A673 (cell line): Measurements from ENCODE around the gene TMEM126B. TPM values are rescaled to one million over a fixed set of nuclear protein-coding genes. Genes with fewer than 3 reads are reported as not detected.
"Not testable (repeated sequence)": the region's sequence is repeated elsewhere in the genome, so short reads cannot be mapped to it uniquely, and the experiment has no call there.

Experiments
- BruUV-seq: library from RNA; stranded (reverse); fragments of 400-500 nt; replicated peaks from 2 replicates; lab custom pipeline; 2021; lab: Mats Ljungman, UMichigan
- CTCF ChIA-PET: fragments of 300-600 bp; sonication (Branson Sonifier 250); formaldehyde crosslinking; loops from one replicate; lab custom pipeline; 2022; ENCODE audit warnings: antibody characterized with exemption; lab: Charles Lee
- POLR2A ChIA-PET: fragments of 300-600 bp; sonication (Branson Sonifier 250); formaldehyde crosslinking; loops from one replicate; lab custom pipeline; 2022; ENCODE audit warnings: antibody characterized with exemption; ENCODE audit not compliant: low non-redundant PET; lab: Charles Lee
- DNase-seq: peaks from one replicate; pipeline ENCODE4 v3.0.0-alpha.2; 2015; ENCODE audit warnings: low spot score
- H3K27ac ChIP-seq: fragments of 200-600 bp; sonication (generic); 2 replicates; pipeline ENCODE4 v1.5.1; 2016; ENCODE audit warnings: mixed run types, low read depth, mild to moderate bottlenecking, mixed read lengths, antibody characterized with exemption, low read length; ENCODE audit not compliant: poor library complexity, severe bottlenecking
- H3K27me3 ChIP-seq: fragments of 200-600 bp; sonication (generic); replicated peaks from 2 replicates; pipeline ENCODE4 v1.6.1; 2017; ENCODE audit warnings: mixed run types, low read depth, mild to moderate bottlenecking, mixed read lengths, antibody characterized with exemption, low read length; ENCODE audit not compliant: insufficient read depth, poor library complexity
- H3K36me3 ChIP-seq: fragments of 200-600 bp; sonication (generic); 2 replicates; pipeline ENCODE4 v1.6.1; 2016; ENCODE audit warnings: mixed run types, mild to moderate bottlenecking, mixed read lengths, antibody characterized with exemption, low read length; ENCODE audit not compliant: insufficient read depth, poor library complexity, severe bottlenecking
- H3K4me1 ChIP-seq: fragments of 200-600 bp; sonication (generic); 2 replicates; pipeline ENCODE4 v1.6.1; 2017; ENCODE audit warnings: mixed run types, mild to moderate bottlenecking, mixed read lengths, antibody characterized with exemption, low read length; ENCODE audit not compliant: insufficient read depth, poor library complexity, severe bottlenecking
- H3K4me3 ChIP-seq: fragments of 200-600 bp; sonication (generic); 2 replicates; pipeline ENCODE4 v1.5.1; 2016; ENCODE audit warnings: low read depth, mixed run types, mild to moderate bottlenecking, mixed read lengths, low read length; ENCODE audit not compliant: poor library complexity, severe bottlenecking
- H3K9me3 ChIP-seq: fragments of 200-600 bp; sonication (generic); 2 replicates; pipeline ENCODE4 v1.6.1; 2016; ENCODE audit warnings: mixed run types, low read depth, mild to moderate bottlenecking, mixed read lengths, antibody characterized with exemption, low read length; ENCODE audit not compliant: poor library complexity, severe bottlenecking
- EZH2 ChIP-seq: fragments of 200-600 bp; sonication (generic); IDR thresholded peaks from 2 replicates; pipeline ENCODE4 v1.6.1; 2017; ENCODE audit warnings: borderline replicate concordance, low read depth, mild to moderate bottlenecking, mixed read lengths, antibody characterized with exemption, low read length; ENCODE audit not compliant: poor library complexity, severe bottlenecking
- intact Hi-C: fragments of 100-400 bp; cut with micrococcal nuclease; formaldehyde crosslinking; loops from one replicate; pipeline ENCODE4 v1.10.0; 2022; ENCODE audit not compliant: unreplicated experiment
- total RNA-seq: library from RNA; stranded (reverse); gene quantifications from 2 replicates; pipeline ENCODE4 v1.2.3, GENCODE V29; 2021
- TF ChIP-seq, protein P1 (sequence below): fragments of 300-800, 200-600 bp; sonication (generic); conservative IDR thresholded peaks from 2 replicates; pipeline ENCODE4 v1.5.1; 2017; ENCODE audit warnings: low read depth, mild to moderate bottlenecking, antibody characterized with exemption, low read length, moderate library complexity, mixed read lengths

Gene TMEM126B
- total RNA-seq, 1 experiment from 2014 or later: 80.5 TPM

DNA sequence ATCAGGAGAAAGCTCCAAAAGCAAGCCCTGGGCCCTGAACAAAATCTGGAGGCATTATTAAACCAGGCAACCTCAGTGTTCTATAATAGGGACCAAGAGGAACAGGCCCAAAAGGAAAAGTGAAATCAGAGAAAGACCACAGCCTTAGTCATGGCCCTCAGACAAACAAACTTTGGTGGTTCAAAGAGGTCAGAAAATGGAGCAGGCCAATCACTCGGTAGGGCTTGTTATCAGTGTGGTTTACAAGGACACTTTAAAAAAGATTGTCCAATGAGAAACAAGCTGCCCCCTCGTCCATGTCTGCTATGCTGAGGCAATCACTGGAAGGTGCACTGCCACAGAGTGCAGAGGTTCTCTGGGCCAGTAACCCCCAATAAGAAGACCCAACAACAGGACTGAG lies 19.1 kb upstream of the TMEM126B start:
- H3K4me3 ChIP-seq, intact Hi-C loops, H3K4me1 ChIP-seq, DNase-seq, H3K27me3 ChIP-seq, CTCF ChIA-PET, POLR2A ChIA-PET, H3K36me3 ChIP-seq, BruUV-seq, H3K9me3 ChIP-seq, H3K27ac ChIP-seq: not testable (repeated sequence)

GRCh38 chr11:85611643-85612042 lies 16.8 kb upstream of the TMEM126B start:
- H3K27ac ChIP-seq, CTCF ChIA-PET, H3K4me1 ChIP-seq, H3K36me3 ChIP-seq, DNase-seq, intact Hi-C loops, H3K9me3 ChIP-seq, H3K27me3 ChIP-seq, BruUV-seq, POLR2A ChIA-PET, H3K4me3 ChIP-seq: not testable (repeated sequence)

- BruUV-seq: no TSS peak
- DNase-seq: no peak
- intact Hi-C loops: no loop called here
- TF ChIP-seq, protein P1, sequence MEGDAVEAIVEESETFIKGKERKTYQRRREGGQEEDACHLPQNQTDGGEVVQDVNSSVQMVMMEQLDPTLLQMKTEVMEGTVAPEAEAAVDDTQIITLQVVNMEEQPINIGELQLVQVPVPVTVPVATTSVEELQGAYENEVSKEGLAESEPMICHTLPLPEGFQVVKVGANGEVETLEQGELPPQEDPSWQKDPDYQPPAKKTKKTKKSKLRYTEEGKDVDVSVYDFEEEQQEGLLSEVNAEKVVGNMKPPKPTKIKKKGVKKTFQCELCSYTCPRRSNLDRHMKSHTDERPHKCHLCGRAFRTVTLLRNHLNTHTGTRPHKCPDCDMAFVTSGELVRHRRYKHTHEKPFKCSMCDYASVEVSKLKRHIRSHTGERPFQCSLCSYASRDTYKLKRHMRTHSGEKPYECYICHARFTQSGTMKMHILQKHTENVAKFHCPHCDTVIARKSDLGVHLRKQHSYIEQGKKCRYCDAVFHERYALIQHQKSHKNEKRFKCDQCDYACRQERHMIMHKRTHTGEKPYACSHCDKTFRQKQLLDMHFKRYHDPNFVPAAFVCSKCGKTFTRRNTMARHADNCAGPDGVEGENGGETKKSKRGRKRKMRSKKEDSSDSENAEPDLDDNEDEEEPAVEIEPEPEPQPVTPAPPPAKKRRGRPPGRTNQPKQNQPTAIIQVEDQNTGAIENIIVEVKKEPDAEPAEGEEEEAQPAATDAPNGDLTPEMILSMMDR: no peak
- no peak for TF ChIP-seq EZH2
- Histone ChIP-seq H3K4me3 (no peak overlapping the region), H3K4me1 (no peaks in the 10 kb centered on the region), H3K36me3 (no peaks in the 10 kb centered on the region), H3K27ac (no peak overlapping the region), H3K27me3 (peaks cover 2% of the 10 kb centered on the region), H3K9me3 (no peaks in the 10 kb centered on the region)
- POLR2A ChIA-PET: no interaction called here
- CTCF ChIA-PET: no interaction called here
Observed at GRCh38 chr11:85619499-85619898, 8.9 kb upstream of the TMEM126B start.

DNA sequence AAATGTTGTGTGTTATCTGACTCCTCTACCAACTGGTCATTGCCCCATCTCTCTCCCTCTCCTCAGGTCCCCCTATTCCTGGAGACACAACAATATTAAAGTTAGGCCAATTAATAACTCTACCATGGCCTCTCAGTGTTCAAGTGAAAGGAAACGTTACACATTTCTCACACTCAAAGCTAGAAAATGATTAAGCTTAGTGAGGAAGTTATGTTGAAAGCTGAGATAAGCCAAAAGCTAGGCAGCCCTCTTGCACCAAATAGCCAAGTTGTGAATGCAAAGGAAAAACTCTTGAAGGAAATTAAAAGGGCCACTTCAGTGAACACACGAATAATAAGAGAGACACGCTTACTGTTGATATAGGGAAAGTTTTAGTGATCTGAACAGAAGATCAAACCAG lies 8.1 kb upstream of the TMEM126B start:
- intact Hi-C loops: no loop called here
- no peak for TF ChIP-seq EZH2
- TF ChIP-seq, protein P1: no peak
- no peaks in the 10 kb centered on the region for H3K4me1 ChIP-seq
- POLR2A ChIA-PET: no interaction called here
- H3K4me3 ChIP-seq: no peak overlapping the region
- BruUV-seq: no TSS peak
- CTCF ChIA-PET: no interaction called here
- no peaks in the 10 kb centered on the region for H3K36me3 ChIP-seq
- DNase-seq: no peak
- H3K27me3 ChIP-seq: peaks cover 9% of the 10 kb centered on the region
- no peaks in the 10 kb centered on the region for H3K9me3 ChIP-seq
- H3K27ac ChIP-seq: no peak overlapping the region
